ENCODE data around the gene CCL21. TPM values are rescaled to one million over a fixed set of nuclear protein-coding genes. Genes with fewer than 3 reads are reported as not detected.

The CCL21 gene
- total RNA-seq (2021; fragmentation: NEBNext Ultra II Directional; extraction: Animal tissue kit (Norgen Biotek cat#: 25700)) (not detected in 2 replicates), polyA plus RNA-seq (2011; rRNA removed) (not detected in 2 replicates), polyA minus RNA-seq (2011; rRNA and poly(A)+ RNA removed) (not detected in 2 replicates)
- not detected for polyA plus RNA-seq (2011; cell fraction: cytosol; rRNA removed)
- polyA plus RNA-seq (2011; cell fraction: nucleus; rRNA removed): not detected
- not detected in 4 replicates for polyA plus RNA-seq (2012, experiment 1 of 2)
- not detected for polyA plus RNA-seq (2012, experiment 2 of 2)
- not detected for polyA plus RNA-seq (2013, experiment 1 of 2)
- not detected for polyA plus RNA-seq (2013, experiment 2 of 2)
- polyA minus RNA-seq (2011; cell fraction: cytosol; rRNA and poly(A)+ RNA removed): not detected
- not detected for polyA minus RNA-seq (2011; cell fraction: nucleus; rRNA and poly(A)+ RNA removed)
- long read RNA-seq, experiment 1: 0 reads
- long read RNA-seq, experiment 2: 0 reads

GRCh38 chr9:34710023-34710422 is at the start of gene CCL21:
Gene CCL21 (minus strand): TSS chr9:34710136. CDS start chr9:34710066, 70 bp downstream.
- H3K23me2 ChIP-seq (ENCODE audit: low read depth, low read length): no peaks in the 10 kb centered on the region
- no peak within 1 kb of the TSS for H2AFZ ChIP-seq (ENCODE audit: low read length)
- H4K20me1 ChIP-seq (replicated peaks in 1 of 2; ENCODE audit: control insufficient read depth in 1 of 2, insufficient read depth in 2 of 2, low read length in 2 of 2): no peaks in the 10 kb centered on the region
- no peak for FAIRE-seq
- H3K56ac ChIP-seq (replicated peaks; ENCODE audit: insufficient read length, low read depth, low read length): no peak within 1 kb of the TSS
- no peaks in the 10 kb centered on the region; a peak in 3 of 7 replicates for H3K27me3 ChIP-seq (replicated peaks in 1 of 4; ENCODE audit: control insufficient read depth in 3 of 4, extremely low read depth in 1 of 4, insufficient read depth in 3 of 4, low read length in 3 of 4)
- WGBS, 2 experiments (ENCODE audit: extremely low coverage in 1 of 2, insufficient coverage in 1 of 2, insufficient read length in 1 of 2, insufficient replicate concordance in 2 of 2, low coverage in 1 of 2, low lambda C conversion rate in 2 of 2, missing lambda C conversion rate in 1 of 2): 81% methylated on average over 2 of the region's 2 CpGs; no CpG with 5 or more reads in 1 of the 2 experiments
- no peak within 1 kb of the TSS for H4K5ac ChIP-seq (ENCODE audit: insufficient read length, low read depth, low read length)
- H2BK15ac ChIP-seq (ENCODE audit: low read length): no peak within 1 kb of the TSS
- H4K8ac ChIP-seq (ENCODE audit: extremely low read depth, insufficient read depth, low read length): no peak within 1 kb of the TSS
- H3K23ac ChIP-seq (ENCODE audit: insufficient read length): no peak within 1 kb of the TSS
- no peaks in the 10 kb centered on the region for H3K79me1 ChIP-seq (ENCODE audit: low read depth, low read length)
- no peaks in the 10 kb centered on the region for H3K9me3 ChIP-seq (ENCODE audit: insufficient read depth in 2 of 2, low read depth in 1 of 2, low read length in 1 of 2)
- H3K14ac ChIP-seq (ENCODE audit: insufficient read length): no peak within 1 kb of the TSS
- no peaks in the 10 kb centered on the region for H3K4me1 ChIP-seq (replicated peaks in 1 of 4; ENCODE audit: control insufficient read depth in 3 of 4, insufficient read depth in 4 of 4, low read length in 3 of 4)
- no peaks in the 10 kb centered on the region for H3K79me2 ChIP-seq (ENCODE audit: control insufficient read depth in 1 of 2, insufficient read depth in 2 of 2, low read length in 2 of 2)
- ChIA-PET POLR2A (ENCODE audit: partially characterized antibody) (no interaction called here), CTCF (ENCODE audit: partially characterized antibody) (interaction anchor here (0.6 to 2.2 kb wide), 7 partner anchors 8 to 72 kb away, joined by 3 to 15 read pairs (median 4); no protein-coding TSS in a partner anchor)
- H2BK120ac ChIP-seq (replicated peaks; ENCODE audit: low read depth, low read length): no peak within 1 kb of the TSS
- H4K91ac ChIP-seq (replicated peaks; ENCODE audit: insufficient read length, low read length): no peak within 1 kb of the TSS
- H2BK5ac ChIP-seq (ENCODE audit: low read depth, low read length): no peak within 1 kb of the TSS
- H3K9ac ChIP-seq (replicated peaks in 1 of 4; ENCODE audit: extremely low read depth in 1 of 4, low read depth in 3 of 4, low read length in 3 of 4): no peak within 1 kb of the TSS
- H3K4ac ChIP-seq (replicated peaks; ENCODE audit: insufficient read length, low read depth, low read length): no peak within 1 kb of the TSS
- H2BK20ac ChIP-seq (ENCODE audit: low read length): no peak within 1 kb of the TSS
- H3K4me2 ChIP-seq (ENCODE audit: insufficient read depth in 1 of 2, low read depth in 2 of 2, low read length in 2 of 2): no peak within 1 kb of the TSS
- H3K18ac ChIP-seq (ENCODE audit: extremely low read depth, low read length): no peak within 1 kb of the TSS
- no peak within 1 kb of the TSS for H3K4me3 ChIP-seq (ENCODE audit: extremely low read depth in 1 of 4, insufficient read depth in 2 of 4, low read depth in 3 of 4, low read length in 4 of 4)
- no peaks in the 10 kb centered on the region for H3K36me3 ChIP-seq (ENCODE audit: control insufficient read depth in 2 of 4, insufficient read depth in 4 of 4, low read length in 3 of 4)
- no peak for DNase-seq (ENCODE audit: low read depth in 1 of 2, low spot score in 2 of 2)
- no peak within 1 kb of the TSS for H3K27ac ChIP-seq (ENCODE audit: low read depth, low read length)
- no peak within 1 kb of the TSS for H2AK5ac ChIP-seq (ENCODE audit: low read depth, low read length)
- no peak within 1 kb of the TSS for H2BK12ac ChIP-seq (ENCODE audit: low read depth, low read length)
- TF ChIP-seq CHD1 (IDR thresholded peaks at IDR 0.05; ENCODE audit: low read depth, low read length): no peak
- no peak for TF ChIP-seq NANOG (IDR thresholded peaks at IDR 0.05; ENCODE audit: insufficient read depth, low read depth, low read length, poor library complexity, severe bottlenecking)
- no peak for TF ChIP-seq RNF2 (IDR thresholded peaks at IDR 0.05; ENCODE audit: borderline replicate concordance, low read depth, low read length, missing control alignments, poor library complexity, severe bottlenecking)
- no peak for TF ChIP-seq CTBP2 (IDR thresholded peaks at IDR 0.05; ENCODE audit: borderline replicate concordance, insufficient read depth, insufficient read length, low read length)
- TF ChIP-seq USF2 (IDR thresholded peaks at IDR 0.05; ENCODE audit: low read length): no peak
- TF ChIP-seq POU5F1 (IDR thresholded peaks at IDR 0.05; ENCODE audit: low read depth, low read length): no peak
- no peak for TF ChIP-seq MAFK (IDR thresholded peaks at IDR 0.05; ENCODE audit: low read depth, low read length)
- no peak for TF ChIP-seq SAP30 (IDR thresholded peaks at IDR 0.05; ENCODE audit: insufficient read depth, insufficient replicate concordance, low read length)

All from H1 (cell line).